NCI-H1092 (cell line): ENCODE results near the gene ZNF185.

Source experiments
- DNase-seq: peaks from one replicate; lab custom pipeline; 2025; lab: John Stamatoyannopoulos, UW

Gene ZNF185

DNA sequence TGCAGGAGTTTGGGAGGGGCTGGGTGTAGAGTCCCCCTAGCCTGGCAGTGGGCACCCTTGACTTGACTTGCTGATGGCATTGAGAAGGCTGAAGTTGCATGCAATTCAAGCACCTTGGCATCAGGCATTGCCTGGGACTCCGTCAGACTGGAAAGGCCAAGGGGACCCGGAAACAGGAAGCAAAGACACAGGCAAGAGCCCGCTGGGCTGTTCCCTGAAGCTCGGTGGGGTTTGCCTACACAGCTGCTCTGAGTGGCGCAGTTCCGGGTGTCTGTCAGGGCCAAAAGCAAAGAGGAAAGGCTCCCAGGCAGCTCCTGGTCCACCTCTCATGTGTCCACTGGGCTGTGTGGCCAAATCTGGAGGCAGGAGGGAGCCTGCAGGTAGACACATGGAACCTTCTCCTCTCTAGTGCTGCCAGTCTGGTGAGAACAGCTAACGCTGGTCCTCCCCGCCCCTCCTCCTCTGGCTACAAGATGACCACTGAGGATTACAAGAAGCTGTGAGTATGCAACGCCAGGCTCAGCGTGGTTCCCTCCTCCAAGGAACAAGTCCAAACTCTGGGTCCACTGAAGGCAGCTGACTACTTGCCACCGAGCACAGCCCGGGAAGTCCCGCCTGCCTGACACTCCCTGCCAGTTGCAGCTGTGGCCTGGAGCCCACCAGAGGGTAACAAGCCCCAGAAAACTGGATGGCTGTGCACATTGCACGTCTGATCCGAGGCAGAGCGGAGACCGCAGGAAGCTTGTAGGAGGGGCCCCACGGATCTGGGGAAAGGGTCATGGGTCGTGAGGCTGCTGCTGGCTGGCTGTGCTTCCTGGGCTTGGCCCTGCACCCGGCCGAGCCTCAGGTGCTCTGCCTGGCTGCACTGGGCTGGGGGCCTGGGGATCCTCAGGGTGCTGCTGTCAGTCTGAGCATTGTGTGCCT, 20.1 kb downstream of the ZNF185 start:
- DNase-seq: no peak

- no peak for DNase-seq
These were observed 20.8 kb downstream of the ZNF185 start for GRCh38 chrX:152918707-152919106.

DNA sequence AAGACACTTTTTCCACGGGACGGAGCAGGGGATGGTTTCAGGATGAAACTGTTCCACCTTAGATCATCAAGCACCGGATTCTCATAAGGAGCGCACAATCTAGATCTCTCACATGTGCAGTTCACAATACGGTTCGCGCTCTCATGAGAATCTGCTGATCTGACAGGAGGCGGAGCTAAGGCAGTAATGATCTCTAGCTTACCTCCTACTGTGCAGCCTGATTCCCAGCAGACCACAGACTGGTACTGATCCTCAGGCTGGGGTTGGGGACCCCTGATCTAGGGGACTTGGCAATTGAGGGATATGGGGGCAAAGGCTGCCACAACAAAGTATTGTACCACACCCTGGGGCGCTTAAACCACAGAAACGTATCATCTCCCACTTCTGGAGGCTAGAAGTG, 25.7 kb downstream of the ZNF185 start:
- DNase-seq: no peak

GRCh38 chrX:152925835-152926234, 28.0 kb downstream of the ZNF185 start:
- no peak for DNase-seq

GRCh38 chrX:152926279-152926678, 28.4 kb downstream of the ZNF185 start:
- DNase-seq: peak; percentile 51

GRCh38 chrX:152926923-152927322, 29.1 kb downstream of the ZNF185 start:
- no peak for DNase-seq

GRCh38 chrX:152927858-152928760, 30.2 kb downstream of the ZNF185 start:
- DNase-seq: no peak

DNA sequence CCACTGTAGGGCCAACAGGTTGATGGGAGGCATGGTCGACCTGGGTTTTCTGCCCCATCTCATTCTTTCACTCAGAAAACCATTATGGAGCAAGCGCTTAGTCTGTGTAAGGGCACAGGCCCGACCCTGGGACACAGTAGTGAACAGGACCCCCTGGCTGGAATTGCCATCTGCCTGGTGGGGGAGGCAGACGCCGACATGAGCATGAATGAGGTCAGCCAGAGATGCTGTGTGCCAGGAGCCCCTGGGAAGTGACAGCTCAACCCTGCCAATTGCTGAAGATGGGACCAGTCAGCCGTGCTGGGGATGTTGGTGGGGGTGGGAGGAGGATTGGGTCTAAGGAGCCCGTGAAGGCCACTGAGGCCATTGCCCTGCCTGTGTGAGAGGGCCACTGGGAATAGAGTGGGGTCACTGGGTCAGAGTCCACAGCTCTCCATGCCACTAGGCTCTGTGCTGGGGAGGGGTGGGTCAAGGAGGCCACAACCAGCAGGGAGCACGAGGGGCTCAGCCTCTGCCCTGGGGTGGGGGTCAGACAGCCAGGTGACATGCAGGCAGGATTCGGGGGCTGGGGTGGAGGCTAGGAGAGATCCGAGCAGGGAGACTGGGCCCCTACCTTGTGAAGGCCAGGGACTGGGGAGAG, 31.0 kb downstream of the ZNF185 start:
- DNase-seq: no peak

DNA sequence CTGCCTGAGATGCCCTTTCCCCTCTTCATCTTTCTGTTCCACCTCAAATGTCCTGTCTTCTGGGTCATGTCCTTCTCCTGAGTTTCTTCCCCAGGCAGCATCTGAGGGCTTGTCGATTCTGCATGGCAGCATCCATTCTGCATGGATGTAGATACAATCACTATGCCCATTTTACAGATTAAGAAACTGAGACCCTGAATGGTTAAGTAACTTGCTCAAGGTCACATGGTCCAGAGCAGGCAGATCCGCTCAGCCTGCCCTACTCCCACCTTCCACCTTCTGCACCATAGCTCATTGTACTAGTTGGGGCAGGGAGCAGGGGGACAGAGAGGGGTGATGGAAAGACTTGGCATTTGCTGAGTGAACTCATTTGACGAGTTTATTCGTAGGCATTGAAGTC, 32.0 kb downstream of the ZNF185 start:
- no peak for DNase-seq

DNA sequence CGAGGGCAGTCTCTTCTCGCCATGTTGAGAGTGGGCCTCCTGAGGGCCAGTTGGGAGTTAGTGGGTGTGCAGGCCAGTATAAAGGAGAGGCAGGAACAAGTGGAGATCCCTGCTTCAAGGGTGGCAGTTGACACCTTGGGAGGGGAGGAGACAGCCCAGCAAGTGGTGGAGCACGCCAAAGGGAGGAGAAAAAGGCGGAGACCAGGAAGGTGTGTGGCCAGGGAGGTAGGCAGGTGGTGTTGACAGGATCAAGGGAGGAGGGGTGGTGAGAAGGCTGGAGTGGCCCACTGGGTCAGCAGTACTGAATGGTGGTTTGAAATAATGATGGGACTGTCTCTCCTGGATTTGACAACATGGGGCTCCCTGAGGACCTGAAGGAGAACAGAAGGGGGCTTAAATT, 32.6 kb downstream of the ZNF185 start:
- DNase-seq: no peak

DNA sequence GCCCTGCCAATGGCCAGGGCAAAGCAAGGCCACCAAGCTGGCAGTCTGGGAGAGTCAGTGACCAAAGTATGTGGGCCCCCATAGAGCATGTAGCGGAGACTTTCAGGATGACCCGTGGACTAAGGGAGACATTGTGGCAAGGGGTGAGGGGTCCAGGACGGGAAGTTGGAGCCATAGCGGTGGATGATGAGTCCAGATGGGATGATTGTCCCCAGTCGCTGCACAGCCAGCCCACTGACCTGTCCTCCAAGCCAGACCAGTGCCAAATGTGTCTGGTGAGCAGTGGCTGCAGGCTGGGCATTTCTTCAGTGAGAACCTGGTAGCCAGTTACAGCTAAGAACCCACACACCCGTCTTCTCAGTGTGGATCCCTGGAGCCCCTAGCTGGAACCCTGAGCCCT, 34.3 kb downstream of the ZNF185 start:
- DNase-seq: no peak

- no peak for DNase-seq
These were observed 34.8 kb downstream of the ZNF185 start for GRCh38 chrX:152932598-152933175.

GRCh38 chrX:152936306-152936705, 38.4 kb downstream of the ZNF185 start:
- DNase-seq: no peak

DNA sequence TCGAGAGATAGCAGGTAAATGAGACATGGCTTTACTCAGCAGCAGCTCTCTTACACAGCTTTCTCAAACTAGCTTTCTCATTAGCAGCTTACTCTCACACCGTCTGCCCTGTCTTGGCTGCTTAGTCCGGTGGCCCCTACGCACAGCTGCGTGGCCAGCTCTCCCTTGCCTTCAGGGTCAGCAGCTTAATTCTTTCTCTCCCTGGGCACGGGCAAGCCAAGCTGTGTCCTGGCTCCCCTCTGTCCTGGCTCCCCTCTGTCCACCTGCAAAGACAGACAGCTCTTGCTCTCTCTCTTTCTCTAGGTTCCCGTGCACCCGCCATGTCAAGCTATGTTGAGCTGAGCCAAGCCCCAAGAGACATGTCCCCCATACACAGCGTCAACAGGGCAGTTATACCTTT, 39.4 kb downstream of the ZNF185 start:
- no peak for DNase-seq

- peak; percentile 95 for DNase-seq
These were observed 43.6 kb downstream of the ZNF185 start for GRCh38 chrX:152941328-152942076.

GRCh38 chrX:152942077-152942442, 44.2 kb downstream of the ZNF185 start:
- DNase-seq: no peak

GRCh38 chrX:152943826-152944225, 46.0 kb downstream of the ZNF185 start:
- DNase-seq: no peak

DNA sequence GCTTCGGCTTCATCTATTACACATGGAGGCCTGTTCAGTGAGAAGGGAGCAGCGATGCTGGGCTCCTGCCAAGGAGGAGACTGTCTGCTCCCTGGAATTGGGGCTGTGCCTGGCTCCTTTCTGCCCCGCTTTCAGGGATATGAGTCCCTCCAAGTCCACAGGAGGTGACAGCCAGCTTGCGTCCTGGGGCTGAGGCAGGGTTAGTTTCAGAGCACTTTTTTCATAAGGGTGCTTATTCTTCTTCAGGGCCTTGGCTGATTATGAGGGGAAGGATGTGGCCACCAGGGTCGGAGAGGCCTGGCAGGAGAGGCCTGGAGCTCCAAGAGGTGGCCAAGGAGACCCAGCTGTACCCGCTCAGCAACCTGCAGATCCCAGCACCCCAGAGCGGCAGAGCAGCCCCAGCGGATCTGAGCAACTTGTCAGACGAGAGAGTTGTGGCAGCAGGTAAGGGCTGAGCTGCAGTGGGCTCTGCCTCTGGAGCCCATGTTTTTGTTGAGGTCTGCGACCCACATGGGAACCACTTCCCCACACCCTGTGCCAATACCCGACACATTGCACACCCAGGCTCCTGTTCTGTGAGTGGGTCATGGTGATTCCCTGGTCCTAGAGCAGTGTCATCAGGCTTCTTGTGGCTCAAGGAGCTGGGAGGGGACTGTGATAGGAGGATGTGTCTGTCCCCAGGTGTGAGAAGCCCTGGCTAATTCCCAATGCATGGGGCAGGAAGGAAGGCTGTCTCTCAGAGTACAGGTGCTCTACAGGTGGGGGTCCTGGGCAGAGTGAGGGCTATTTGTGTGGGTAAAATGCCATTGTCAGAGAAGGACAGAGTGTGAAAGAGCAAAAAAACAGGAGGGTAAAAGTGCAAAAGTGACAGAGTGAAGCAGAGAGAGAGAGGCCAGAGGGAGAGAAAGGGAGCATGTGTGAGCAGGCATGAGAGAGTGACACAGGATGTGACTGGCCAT, 47.4 kb downstream of the ZNF185 start:
- no peak for DNase-seq

- DNase-seq: no peak
These were observed 48.8 kb downstream of the ZNF185 start for GRCh38 chrX:152946681-152947080.
